ENCODE measurements around the gene MEDAG. TPM values are rescaled to one million over a fixed set of nuclear protein-coding genes. Genes with fewer than 3 reads are reported as not detected.

Gene MEDAG
- total RNA-seq: 4.7 TPM
- long read RNA-seq, transcript MEDAG-201 (5 exons, 2,374 nt): major isoform, 10 of 11 reads
- long read RNA-seq, partial matches to known transcripts: 0 of 11 reads
- long read RNA-seq, other reads (novel, unspliced or antisense): 1 of 11 reads

- DNase-seq (ENCODE audit: missing footprints) (peak; percentile 90), ATAC-seq (peak; percentile 87)
- intact Hi-C loops (cut with DNase I): no loop called here
Observed at GRCh38 chr13:30905932-30906383, at the start of gene MEDAG. TSS of gene MEDAG (plus strand) at chr13:30906271. CDS start at chr13:30906516, 245 bp downstream.

- ATAC-seq (no peak), DNase-seq (ENCODE audit: missing footprints) (no peak)
- intact Hi-C loops (cut with DNase I): no loop called here
Observed at GRCh38 chr13:30857018-30857417, 49.1 kb upstream of the MEDAG start.

GRCh38 chr13:30857636-30858035, 48.4 kb upstream of the MEDAG start:
- DNase-seq (ENCODE audit: missing footprints) (no peak), ATAC-seq (no peak)
- intact Hi-C loops (cut with DNase I): no loop called here

GRCh38 chr13:30859326-30859725, 46.7 kb upstream of the MEDAG start:
- DNase-seq (ENCODE audit: missing footprints) (no peak), ATAC-seq (no peak)
- intact Hi-C loops (cut with DNase I): no loop called here

GRCh38 chr13:30861163-30861562, 44.9 kb upstream of the MEDAG start:
- ATAC-seq (no peak), DNase-seq (ENCODE audit: missing footprints) (no peak)
- intact Hi-C loops (cut with DNase I): no loop called here

GRCh38 chr13:30861836-30862467, 44.1 kb upstream of the MEDAG start:
- intact Hi-C loops (cut with DNase I): no loop called here
- ATAC-seq (no peak), DNase-seq (ENCODE audit: missing footprints) (no peak)

GRCh38 chr13:30862707-30863106, 43.4 kb upstream of the MEDAG start:
- peak; percentile 78 for DNase-seq (ENCODE audit: missing footprints)
- peak; percentile 39 for ATAC-seq
- intact Hi-C loops (cut with DNase I): no loop called here

- intact Hi-C loops (cut with DNase I): no loop called here
- DNase-seq (ENCODE audit: missing footprints): no peak
- ATAC-seq: no peak
Observed at GRCh38 chr13:30863231-30863630, 42.8 kb upstream of the MEDAG start.

GRCh38 chr13:30863796-30864195, 42.3 kb upstream of the MEDAG start:
- intact Hi-C loops (cut with DNase I): no loop called here
- ATAC-seq (no peak), DNase-seq (ENCODE audit: missing footprints) (no peak)

- ATAC-seq (no peak), DNase-seq (ENCODE audit: missing footprints) (no peak)
- intact Hi-C loops (cut with DNase I): loop anchor here (5.0 kb wide), 1 partner anchor 178 kb away; no protein-coding TSS in a partner anchor
Observed at GRCh38 chr13:30864433-30865122, 41.5 kb upstream of the MEDAG start.

- intact Hi-C loops (cut with DNase I): loop anchor here (5.0 kb wide), 1 partner anchor 177 kb away; no protein-coding TSS in a partner anchor
- peak; percentile 89 for DNase-seq (ENCODE audit: missing footprints)
- peak; percentile 81 for ATAC-seq
Observed at GRCh38 chr13:30865123-30866049, 40.7 kb upstream of the MEDAG start.

GRCh38 chr13:30866677-30867076, 39.4 kb upstream of the MEDAG start:
- ATAC-seq (no peak), DNase-seq (ENCODE audit: missing footprints) (no peak)
- intact Hi-C loops (cut with DNase I): loop anchor here (5.0 kb wide), 1 partner anchor 176 kb away; no protein-coding TSS in a partner anchor

GRCh38 chr13:30867089-30867669, 38.9 kb upstream of the MEDAG start:
- ATAC-seq (no peak), DNase-seq (ENCODE audit: missing footprints) (no peak)
- intact Hi-C loops (cut with DNase I): loop anchor here (5.0 kb wide), 1 partner anchor 175 kb away; no protein-coding TSS in a partner anchor

GRCh38 chr13:30868799-30869470, 37.1 kb upstream of the MEDAG start:
- DNase-seq (ENCODE audit: missing footprints) (no peak), ATAC-seq (peak; percentile 35)
- intact Hi-C loops (cut with DNase I): loop anchor here (5.0 kb wide), 1 partner anchor 173 kb away; no protein-coding TSS in a partner anchor

- intact Hi-C loops (cut with DNase I): loop anchor here (5.0 kb wide), 1 partner anchor 173 kb away; no protein-coding TSS in a partner anchor
- peak; percentile 32 for ATAC-seq
- DNase-seq (ENCODE audit: missing footprints): no peak
Observed at GRCh38 chr13:30869491-30869890, 36.6 kb upstream of the MEDAG start.

GRCh38 chr13:30870049-30870884, 35.8 kb upstream of the MEDAG start:
- intact Hi-C loops (cut with DNase I): no loop called here
- ATAC-seq (peak; percentile 88), DNase-seq (ENCODE audit: missing footprints) (peak; percentile 78)
